HG03159 (cell line): ENCODE results near the gene MYL6.

Experiments used
- ATAC-seq: cut with Tn5 transposase; IDR thresholded peaks from one replicate; pipeline ENCODE4 v1.9.1; 2021; ENCODE audit warnings: mild to moderate bottlenecking, moderate library complexity; ENCODE audit not compliant: unreplicated experiment

The MYL6 gene

DNA sequence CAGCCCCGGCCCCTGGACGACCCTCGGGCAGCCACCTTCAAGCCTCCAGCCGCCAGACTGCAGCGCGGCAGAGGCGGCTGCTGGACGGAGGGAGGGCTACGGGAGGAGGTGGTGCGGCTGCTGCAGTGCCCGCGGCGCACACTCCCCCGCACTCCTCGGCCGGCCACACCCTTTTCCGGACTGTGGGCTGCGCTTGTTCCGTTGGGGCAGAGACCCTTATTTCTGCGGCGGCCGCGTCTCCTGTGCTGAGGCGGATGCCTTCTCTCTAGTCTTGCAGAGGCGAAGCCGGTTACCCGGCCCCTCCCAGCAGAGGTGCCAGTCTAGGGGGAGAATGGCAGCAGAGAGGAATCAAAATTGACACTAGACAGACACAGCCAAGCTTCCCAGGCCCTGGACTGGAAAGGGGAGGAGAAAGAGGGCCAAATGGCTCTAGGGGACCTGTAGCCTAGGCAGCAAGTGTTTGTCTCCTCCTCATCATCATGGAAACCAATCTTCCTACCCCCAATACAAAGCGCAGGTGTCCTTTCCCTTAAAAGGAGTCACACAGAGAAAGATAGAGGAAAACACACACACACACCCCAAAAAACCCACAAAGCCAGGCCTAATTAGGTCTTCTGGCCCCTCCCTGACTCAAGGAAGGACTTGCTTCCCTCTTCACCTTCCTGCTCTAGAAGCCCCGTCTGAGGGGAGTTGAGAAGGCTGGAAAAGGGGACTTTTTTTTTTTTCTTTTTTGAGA, 28.8 kb upstream of the MYL6 start:
- ATAC-seq = peak; percentile 19

DNA sequence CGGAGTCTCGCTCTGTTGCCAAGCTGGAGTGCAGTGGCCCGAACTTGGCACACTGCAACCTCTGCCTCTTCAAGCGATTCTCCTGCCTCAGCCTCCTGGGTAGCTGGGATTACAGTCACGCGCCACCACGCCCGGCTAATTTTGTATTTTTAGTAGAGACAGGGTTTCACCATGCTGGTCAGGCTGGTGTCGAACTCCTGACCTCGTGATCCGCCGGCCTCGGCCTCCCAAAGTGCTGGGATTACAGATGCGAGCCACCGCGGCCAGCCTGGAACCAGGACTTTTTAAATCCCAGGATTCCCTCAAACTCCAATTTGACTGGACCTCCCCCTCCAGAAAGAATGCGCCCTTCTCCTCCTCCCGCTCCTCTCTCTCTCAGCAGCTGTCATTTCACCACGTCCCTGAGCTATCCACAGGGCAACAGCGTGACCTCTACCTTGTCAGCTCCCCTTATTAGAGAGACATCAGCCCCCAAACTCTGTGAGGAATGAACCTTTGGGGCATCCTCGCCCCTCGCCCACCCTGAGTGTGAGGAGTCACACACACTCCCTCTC, 28.1 kb upstream of the MYL6 start:
- no peak for ATAC-seq

DNA sequence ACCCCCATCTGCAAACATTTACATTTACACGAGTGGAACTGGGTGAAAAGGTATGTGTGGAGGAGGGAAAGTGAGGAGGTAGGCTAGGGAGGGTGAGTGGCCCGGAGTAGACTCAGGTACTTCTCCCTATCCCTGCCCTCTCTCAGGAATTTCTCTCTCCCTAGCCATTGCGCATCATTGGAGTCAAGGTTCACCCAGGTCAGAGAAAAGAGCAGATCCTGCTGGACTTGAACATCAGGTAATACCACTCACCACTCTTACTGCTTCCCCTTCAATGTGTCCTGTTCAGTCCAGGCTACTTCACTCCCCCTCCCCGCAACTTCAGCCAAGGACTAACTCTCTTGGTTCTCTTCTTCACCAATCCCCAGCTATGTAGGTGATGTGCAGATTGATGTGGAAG, 27.3 kb upstream of the MYL6 start:
- no peak for ATAC-seq

DNA sequence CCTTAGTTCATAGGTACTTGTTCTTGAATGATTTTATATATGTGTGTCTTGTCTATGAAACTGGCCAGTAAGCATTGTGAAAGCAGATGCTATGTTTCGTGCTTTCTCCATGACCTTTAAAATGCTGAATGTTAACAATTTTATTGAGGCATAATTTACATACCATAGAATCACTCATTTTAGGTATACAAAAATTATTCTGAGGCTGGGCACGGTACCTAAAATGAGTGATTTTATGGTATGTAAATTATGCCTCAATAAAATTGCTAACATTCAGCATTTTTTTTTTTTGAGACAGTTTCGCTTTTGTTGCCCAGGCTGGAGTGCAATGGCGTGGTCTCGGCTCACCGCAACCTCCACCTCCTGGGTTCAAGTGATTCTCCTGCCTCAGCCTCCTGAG, 23.3 kb upstream of the MYL6 start:
- no peak for ATAC-seq

DNA sequence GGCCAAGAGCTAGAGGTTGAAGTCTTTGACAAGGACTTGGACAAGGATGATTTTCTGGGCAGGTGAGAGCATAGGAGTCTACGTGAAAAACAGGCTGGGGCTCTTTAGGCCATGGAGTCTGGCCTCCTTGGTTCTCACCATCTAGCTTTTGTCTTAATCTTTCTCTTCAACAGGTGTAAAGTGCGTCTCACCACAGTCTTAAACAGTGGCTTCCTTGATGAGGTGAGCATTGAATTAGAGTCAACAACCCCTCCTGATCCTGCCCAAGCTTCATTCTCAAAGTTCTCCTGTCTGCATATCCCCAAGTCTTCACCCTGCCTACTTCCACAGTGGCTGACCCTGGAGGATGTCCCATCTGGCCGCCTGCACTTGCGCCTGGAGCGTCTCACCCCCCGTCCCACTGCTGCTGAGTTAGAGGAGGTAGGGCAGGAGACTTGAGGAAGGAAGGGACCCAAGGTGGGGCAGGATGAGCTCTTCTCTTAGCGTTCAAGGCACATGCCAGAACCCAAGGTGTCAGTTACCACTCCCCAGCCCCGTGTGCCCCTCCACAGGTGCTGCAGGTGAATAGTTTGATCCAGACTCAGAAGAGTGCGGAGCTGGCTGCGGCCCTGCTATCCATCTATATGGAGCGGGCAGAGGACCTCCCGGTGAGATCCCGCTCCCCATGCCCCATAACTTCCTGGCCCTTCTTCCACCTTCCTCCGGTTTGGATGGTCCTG, 20.1 kb upstream of the MYL6 start:
- no peak for ATAC-seq

DNA sequence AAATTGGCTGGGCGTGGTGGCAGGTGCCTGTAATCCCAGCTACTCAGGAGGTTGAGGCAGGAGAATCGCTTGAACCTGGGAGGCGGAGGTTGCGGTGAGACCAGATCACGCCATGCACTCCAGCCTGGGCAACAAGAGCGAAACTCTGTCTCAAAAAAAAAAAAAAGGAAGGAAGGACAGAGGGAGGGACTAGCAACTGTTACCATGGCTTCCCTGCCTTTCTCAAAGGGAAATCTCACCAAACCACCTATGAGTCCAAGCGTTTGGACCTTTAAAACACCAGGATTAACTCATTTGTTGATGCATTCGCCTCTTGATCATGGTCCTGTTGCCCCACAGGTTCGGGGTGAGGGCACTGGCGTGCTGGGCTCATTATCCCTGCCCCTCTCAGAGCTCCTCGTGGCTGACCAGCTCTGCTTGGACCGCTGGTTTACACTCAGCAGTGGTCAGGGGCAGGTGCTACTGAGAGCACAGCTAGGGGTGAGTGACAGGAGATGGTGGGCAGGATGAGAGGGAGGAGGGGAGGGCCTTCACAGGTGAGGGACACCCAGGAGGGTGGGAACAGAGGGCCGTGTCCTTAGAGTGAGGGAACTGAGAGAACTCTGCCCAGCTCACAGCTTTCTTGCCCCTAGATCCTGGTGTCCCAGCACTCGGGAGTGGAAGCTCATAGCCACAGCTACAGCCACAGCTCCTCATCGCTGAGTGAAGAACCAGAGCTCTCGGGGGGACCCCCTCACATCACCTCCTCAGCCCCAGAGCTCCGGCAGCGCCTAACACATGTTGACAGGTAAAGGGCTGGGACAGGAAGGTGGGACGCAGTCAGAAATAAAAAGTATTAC, 16.0 kb upstream of the MYL6 start:
- no peak for ATAC-seq

DNA sequence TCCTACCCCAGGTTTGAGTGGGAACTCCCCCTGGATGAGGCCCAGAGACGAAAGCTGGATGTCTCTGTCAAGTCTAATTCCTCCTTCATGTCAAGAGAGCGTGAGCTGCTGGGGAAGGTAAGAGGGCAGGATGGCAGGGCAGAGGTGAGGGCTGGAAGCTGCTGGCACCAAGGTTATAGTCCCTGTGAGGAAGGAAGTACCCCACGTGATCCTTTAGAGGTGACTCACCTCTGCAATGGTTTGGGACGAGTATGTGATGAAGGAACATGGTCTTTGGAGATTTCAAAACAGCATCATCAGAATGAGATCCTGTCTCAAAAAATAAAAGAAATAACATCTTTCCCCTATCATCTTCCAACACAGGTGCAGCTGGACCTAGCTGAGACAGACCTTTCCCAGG, 14.9 kb upstream of the MYL6 start:
- ATAC-seq = no peak

DNA sequence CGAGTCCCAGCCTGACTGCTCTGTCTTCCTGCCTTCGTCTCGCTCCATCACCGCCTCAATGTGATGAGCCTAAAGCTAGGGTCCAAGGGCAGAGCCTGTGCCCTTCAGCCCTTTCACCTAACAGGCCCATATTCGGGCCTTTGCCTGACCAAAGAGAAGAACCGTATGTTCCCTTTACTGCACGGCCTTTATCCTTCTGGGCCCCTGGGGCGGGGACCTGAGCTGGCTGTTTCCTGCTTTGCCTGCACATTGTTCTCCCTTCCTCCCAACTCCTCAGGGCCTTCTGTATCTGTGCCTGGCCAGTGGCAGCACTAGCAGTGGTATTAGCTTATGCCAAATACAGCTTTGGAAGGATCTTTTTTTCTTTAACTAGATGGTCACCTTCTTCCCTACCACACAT, 14.3 kb upstream of the MYL6 start:
- no peak for ATAC-seq

DNA sequence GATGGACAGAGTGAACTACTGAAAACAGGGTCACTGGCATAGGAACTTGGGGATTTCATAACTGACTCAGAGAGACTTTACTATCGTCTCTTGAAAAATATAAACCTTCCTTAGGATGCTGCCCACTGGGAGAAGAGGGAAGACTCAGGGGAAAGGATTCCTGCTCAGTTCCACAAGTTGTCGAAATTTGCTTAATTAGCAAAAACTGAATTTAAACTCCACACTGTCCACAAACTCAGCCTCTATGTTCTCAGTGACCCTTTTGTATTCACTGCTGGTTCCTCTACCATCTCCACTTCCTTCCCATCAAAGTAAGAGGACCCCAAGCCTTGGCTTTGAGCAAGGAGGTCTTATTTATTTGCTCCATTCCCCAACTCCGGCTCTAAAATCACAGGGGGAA, 12.9 kb upstream of the MYL6 start:
- no peak for ATAC-seq

DNA sequence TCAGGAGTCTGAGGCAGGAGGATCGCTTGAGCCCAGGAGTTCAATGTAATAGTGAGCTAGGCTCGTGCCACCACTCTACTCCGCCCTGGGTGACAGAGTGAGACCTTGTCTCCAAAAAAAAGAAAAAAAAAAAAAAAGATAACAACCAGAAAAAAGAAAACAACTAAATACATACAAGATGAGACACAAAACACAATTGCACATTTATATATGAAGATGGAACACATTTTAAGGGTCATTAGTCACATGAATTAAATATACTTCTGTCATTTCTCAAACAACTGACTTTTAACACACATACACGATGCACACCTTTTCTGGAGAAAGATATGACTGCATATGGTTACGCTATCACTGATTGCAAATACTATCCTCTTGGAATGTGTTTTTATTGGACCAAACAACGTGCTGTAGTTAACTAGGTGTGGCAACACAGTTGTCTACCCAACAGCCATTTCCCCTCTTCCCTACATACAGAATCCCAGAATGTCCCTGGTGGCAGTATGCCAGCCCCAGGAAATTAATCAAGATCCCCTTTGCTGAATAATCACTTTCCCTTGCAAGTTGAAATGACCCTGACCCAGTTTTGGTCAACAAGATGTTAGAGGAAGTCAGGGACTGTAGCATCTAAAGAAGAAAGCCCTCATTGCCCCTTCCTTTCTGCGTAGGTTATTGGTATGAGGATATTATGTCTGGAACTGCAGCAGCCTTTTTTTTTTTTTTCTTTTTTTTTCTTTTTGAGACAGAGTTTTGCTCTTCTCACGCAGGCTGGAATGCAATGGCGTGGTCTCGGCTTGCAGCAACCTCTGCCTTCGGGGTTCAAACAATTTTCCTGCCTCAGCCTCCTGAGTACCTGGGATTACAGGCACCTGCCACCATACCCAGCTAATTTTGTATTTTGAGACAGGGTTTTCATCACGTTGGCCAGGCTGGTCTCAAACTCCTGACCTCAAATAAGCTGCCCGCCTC, 11.4 kb upstream of the MYL6 start:
- no peak for ATAC-seq

DNA sequence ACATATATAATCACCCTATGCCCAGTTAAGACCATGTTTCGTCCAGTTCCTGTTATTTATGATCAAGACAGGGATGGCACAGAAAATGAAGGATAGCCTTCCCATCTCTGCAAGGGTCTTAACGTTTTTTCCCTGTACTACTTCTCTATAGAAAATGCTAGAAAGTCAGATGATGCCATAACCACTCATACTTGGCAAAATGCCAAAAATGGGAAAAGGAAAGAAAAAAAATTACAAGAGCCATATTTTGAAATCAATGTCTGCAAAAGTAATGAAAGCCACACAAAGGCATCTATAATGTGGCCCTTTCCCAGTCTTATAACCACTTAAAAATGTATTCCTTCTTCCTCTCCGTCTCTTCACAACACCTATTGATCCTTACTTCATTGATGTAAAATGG, 7.6 kb upstream of the MYL6 start:
- no peak for ATAC-seq

DNA sequence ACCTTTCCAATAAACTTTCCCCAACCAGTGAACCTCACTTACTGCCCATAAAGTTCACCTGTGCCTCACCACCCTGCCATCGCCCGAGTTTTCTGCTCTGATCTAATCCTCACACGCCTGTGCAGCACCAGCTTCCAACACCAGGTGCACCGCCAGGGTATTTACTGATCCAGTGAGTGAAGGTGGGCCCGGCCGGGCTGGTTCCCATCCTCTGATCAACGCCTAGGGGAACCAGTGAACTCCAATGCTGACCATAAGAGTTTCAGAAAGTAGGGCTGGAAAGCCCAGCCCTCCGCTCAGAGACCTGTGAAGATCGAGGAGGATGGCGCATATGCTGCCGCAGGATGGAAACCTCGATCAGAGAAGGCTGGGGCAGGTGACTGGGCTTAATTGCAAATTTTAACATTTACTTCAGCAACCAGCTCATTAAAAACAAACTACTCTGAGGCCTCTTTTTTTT, 6.5 kb upstream of the MYL6 start:
- ATAC-seq = peak; percentile 69

DNA sequence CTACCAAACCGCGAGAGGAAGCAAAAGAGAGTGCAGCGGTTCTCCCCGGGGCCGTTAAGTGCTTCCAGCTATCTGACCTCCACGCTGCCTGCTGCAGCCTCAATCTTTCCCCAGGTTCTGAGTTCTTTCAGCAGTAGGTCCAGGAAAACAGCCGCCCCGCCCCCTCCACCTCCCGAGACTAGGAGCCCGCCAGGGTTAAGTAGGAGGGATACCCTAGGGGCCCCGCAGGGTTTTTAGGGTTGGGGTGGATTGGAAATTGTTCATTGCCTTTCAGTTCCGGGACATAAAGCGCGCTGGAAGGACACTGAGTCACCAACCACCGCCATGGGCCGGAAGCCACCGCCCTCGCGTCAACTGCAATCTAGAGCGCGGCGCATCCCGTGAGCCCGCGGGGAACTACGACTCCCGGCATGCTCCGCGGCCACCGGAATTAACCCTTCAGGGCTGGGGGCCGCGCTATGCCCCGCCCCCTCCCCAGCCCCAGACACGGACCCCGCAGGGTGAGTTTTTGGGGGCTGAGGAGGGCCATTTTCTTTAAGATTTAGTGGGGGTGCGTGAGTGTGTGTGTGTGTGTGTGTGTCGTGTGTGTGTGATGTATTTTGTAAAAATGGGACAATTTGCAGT, 5.9 kb upstream of the MYL6 start, which contains the start of gene MYL6B:
MYL6B (plus strand) TSS at position 456 of the 624 bp plus-strand sequence. CDS start 1,332 bp downstream, outside the sequence.
- peak; percentile 68 for ATAC-seq

DNA sequence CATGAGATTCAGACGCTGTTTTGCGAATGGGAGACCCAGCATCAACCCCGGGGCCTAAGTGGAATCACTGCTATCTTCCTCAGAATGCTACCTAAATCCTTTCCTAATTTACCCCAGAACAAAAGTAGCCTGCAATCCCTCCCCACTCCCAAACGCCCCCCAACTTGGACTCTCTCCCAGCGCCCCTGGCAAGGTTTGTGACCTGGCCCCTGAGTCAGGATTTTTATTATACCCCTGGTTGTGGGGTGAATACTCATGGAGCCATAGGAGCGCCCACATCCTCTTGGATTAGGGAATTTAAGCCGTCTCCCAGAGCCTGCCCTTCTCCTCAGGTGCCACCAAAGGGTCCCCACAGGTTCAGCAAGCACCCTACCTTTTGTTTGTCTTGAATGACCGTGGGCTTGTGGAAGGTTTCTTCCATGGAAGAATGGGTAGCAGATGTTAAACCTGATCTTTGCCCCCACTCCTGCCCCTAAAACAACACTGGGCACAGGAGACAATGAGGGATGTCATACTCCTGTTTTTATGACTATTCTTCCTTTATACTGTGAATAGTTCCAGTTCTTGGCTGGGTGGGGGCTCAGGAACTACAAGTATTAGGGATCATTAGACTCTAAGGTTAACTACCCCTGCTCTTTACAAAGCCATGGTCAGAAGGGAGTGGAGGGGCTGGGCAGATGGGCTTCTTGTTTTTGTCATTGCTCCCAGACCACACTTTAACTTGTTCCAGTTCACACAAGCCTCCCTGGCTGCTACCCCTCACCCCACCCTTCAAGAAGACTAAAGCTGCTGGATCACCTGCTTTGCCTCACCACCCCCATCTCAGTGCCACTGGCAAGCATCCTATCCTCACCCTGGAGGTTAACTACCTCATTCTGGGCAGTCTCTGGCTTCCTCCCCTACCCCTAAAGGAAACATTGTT, 5.1 kb upstream of the MYL6 start:
- ATAC-seq = no peak

DNA sequence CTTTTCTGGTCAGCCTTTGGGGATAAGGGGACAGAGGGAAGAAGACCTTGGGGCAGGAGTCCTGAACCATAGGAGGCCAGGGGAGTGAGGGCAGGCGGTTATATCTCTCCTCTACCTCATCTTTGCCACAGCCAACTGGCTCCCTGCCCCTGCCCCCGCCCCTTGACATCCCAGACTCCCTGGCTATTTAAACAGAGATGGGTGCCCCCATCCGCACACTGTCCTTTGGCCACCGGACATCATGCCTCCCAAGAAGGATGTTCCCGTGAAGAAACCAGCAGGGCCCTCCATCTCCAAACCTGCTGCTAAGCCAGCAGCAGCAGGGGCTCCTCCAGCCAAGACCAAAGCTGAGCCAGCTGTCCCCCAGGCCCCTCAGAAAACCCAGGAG, 4.5 kb upstream of the MYL6 start:
- no peak for ATAC-seq

DNA sequence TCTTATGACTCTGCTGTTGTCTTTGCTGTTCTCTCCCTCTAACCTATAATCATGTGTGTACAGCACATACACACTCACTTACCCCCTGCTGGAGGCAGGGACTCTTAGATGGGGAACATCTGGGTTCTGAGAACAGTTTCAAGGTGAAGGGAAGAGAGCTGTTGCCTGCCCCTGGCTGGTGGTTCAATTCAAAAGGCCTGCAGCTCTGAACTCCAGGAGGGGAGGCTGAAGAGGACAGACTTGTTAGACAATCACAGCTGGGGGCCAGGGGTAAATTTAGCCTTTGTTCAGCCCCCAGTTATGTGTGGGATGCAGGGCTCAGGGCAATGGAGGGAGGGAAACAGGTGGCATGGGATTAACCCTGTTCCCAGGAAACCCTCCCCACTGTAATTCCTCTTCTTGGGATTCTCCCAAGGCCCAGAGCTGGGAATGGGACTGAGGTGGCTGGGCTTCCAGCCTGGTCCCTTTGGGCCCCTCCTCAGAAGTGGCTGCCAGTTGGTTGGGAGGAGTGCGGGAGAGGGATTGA, 3.9 kb upstream of the MYL6 start:
- ATAC-seq = no peak

DNA sequence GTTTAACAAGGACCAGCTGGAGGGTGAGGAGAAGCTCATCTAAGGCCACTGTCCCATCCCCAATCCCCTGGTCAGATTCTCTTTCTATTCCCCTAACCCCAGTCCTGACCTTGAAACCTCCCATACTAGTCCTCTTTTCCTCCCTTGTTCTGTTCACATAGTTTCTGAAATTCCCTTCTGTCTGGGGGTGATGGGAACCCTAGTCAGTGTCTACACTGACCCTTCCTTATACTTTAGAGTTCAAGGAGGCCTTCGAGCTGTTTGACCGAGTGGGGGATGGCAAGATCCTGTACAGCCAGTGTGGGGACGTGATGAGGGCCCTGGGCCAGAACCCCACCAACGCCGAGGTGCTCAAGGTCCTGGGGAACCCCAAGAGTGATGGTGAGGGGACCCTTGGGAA, 3.3 kb upstream of the MYL6 start:
- no peak for ATAC-seq

DNA sequence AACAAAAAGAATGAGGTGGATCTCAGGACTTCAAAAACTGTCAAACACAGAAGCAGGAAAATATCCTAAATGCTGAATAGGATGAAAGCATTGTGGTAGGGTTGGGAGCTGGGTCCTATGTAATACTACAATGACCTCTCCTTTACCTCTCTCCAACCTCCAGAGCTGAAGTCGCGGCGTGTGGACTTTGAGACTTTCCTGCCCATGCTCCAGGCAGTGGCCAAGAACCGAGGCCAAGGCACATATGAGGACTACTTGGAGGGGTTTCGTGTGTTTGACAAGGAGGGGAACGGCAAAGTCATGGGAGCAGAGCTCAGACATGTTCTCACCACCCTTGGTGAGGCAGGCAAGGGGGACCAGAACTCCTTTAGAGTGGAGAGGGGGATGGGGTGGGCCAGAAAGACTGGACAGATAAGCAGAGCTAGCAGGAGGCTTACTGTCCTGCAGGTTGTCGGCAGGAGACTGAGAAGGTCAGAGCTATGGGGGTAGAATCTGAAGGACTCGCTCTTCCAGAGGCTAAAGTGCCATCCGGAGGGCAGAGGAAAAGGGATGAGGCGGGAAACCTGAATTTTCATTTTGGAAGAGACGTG, 2.8 kb upstream of the MYL6 start:
- no peak for ATAC-seq
